HG02763 (cell line): Measurements from ENCODE around the gene ALDH6A1.
"Not testable (repeated sequence)": the region's sequence is repeated elsewhere in the genome, so short reads cannot be mapped to it uniquely, and the experiment has no call there.

Experiments
- ATAC-seq: cut with Tn5 transposase; IDR thresholded peaks from one replicate; pipeline ENCODE4 v1.9.1; 2021; ENCODE audit warnings: mild to moderate bottlenecking, moderate library complexity; ENCODE audit not compliant: unreplicated experiment

Gene ALDH6A1

GRCh38 chr14:74084277-74085046 is at the start of gene ALDH6A1, which contains the start of gene LIN52:
ALDH6A1 (minus strand) TSS chr14:74084453; CDS start chr14:74084394, 59 bp downstream.
LIN52 (plus strand) TSS chr14:74084956; CDS start chr14:74084975, 19 bp downstream.
- peak; percentile 89 for ATAC-seq

- ATAC-seq = no peak
Measured at GRCh38 chr14:74127634-74128033, 43.4 kb upstream of the ALDH6A1 start.

GRCh38 chr14:74126315-74127013 is 42.2 kb upstream of the ALDH6A1 start:
- ATAC-seq = no peak

GRCh38 chr14:74125487-74125886 is 41.2 kb upstream of the ALDH6A1 start:
- ATAC-seq = not testable (repeated sequence)

GRCh38 chr14:74111395-74112216 is 27.4 kb upstream of the ALDH6A1 start:
- not testable (repeated sequence) for ATAC-seq

- ATAC-seq = no peak
Measured at GRCh38 chr14:74109369-74109768, 25.1 kb upstream of the ALDH6A1 start.

- no peak for ATAC-seq
Measured at GRCh38 chr14:74105381-74105780, 21.1 kb upstream of the ALDH6A1 start.

GRCh38 chr14:74089251-74090020 is 5.2 kb upstream of the ALDH6A1 start:
- ATAC-seq = no peak

GRCh38 chr14:74085828-74086227 is 1.6 kb upstream of the ALDH6A1 start:
- no peak for ATAC-seq

GRCh38 chr14:74085047-74085637 is 889 bp upstream of the ALDH6A1 start:
- ATAC-seq = peak; percentile 1

GRCh38 chr14:74083784-74084276 is 423 bp downstream of the ALDH6A1 start:
- ATAC-seq = no peak

- ATAC-seq = no peak
Measured at GRCh38 chr14:74083161-74083560, 1.1 kb downstream of the ALDH6A1 start.

GRCh38 chr14:74081491-74081890 is 2.8 kb downstream of the ALDH6A1 start:
- no peak for ATAC-seq

GRCh38 chr14:74080820-74081460 is 3.3 kb downstream of the ALDH6A1 start:
- ATAC-seq = no peak

- no peak for ATAC-seq
Measured at GRCh38 chr14:74077401-74077800, 6.9 kb downstream of the ALDH6A1 start.

- ATAC-seq = no peak
Measured at GRCh38 chr14:74065746-74066575, 18.3 kb downstream of the ALDH6A1 start.

- no peak for ATAC-seq
Measured at GRCh38 chr14:74064883-74065282, 19.4 kb downstream of the ALDH6A1 start.

- ATAC-seq = no peak
Measured at GRCh38 chr14:74064426-74064825, 19.8 kb downstream of the ALDH6A1 start.

- ATAC-seq = no peak
Measured at GRCh38 chr14:74062809-74063150, 21.5 kb downstream of the ALDH6A1 start.
